ENCODE data around the gene LRRC8B.

DNA sequence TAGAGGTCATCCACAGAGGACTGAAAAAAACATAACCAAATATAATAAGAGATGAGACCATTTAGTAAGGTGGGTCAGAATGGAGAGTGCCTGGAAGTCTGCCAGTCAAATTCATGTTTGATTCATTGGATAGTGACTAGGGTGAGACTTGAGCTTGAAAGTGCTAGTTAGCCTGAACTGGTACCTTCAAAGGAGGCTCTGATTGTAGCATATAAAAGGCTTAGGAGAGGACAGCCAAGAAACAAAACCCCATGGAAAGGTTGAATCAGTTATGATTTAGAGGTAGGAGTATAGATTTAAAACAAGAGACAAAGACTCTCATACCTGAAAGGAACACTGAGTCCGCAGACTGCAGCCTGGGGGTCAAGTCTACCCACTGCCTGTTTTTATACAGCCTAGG is 63.9 kb downstream of the LRRC8B start:
- TF ChIP-seq EZH2phosphoT487 (IDR thresholded peaks at IDR 0.05; ENCODE audit: insufficient read depth, low read depth) (no peak), EZH2 (IDR thresholded peaks at IDR 0.05; ENCODE audit: insufficient read depth, poor library complexity, severe bottlenecking) (no peak)

All from GM23248 (cell line).